HG02678 (cell line): ENCODE measurements around the gene PNMT.

ENCODE experiments used
- ATAC-seq: cut with Tn5 transposase; IDR thresholded peaks from one replicate; pipeline ENCODE4 v1.9.1; 2021; ENCODE audit warnings: mild to moderate bottlenecking, moderate library complexity; ENCODE audit not compliant: unreplicated experiment

The PNMT gene

GRCh38 chr17:39669897-39670735 lies 1.9 kb downstream of the PNMT start:
- no peak for ATAC-seq

DNA sequence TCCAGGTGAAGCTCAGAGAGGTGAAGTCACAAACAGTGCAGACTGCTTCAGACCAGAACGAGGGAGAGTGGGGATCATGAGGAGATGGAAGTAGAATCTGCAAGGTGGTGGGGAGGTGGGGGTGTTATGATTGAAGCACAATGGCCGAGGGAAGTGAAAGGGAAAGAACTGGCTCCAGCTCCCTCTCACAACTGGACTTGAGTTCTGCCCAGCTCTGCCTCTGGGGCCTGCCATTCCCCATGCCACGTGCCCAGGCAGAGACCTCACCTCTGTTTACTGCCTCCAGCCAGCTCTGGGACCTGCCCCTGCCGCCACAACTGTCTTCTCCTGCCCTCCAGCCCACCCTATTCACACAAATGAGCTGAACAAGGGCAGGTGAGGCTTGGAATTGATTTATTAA lies 2.5 kb downstream of the PNMT start:
- ATAC-seq = no peak

GRCh38 chr17:39671651-39672521 lies 3.6 kb downstream of the PNMT start:
- ATAC-seq = no peak

DNA sequence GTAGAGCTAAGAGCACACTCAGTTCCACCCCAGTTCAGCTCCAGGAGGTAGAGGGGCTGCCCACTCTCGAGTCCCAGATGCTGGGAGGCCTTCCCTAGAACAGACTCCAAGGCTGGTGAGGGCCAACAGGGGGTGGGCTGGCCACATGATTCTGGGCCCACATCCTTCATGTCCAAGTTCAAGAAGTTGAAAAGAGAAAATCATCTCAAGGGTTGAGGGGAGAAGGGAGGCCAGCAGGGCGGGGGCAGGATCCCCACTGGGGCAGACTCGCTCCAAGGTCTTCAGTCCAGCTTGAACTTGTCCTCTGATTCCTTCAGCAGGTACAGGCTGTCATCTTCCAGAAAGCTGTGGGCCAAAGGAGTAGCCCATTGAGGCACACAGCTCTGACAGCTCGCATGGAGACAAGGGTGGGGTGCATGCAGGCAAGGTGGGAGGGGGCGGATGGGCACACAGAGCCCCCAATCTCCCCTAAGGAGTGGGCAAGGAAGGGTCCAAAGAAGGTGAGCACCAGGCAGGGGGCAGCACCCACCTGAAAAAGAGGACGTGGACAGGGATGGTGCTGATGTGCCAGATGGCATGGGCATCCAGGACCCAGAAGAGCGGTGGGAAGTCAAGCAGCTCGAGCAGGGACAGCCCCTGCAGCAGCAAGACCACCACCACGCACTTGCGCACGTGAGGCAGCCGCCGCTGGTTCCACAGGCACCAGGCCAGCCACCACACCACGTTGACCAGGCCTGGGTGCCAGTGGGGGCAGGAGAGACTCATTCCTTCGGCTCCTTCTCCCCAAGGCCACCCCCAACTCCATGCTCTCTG lies 4.5 kb downstream of the PNMT start:
- ATAC-seq = no peak

DNA sequence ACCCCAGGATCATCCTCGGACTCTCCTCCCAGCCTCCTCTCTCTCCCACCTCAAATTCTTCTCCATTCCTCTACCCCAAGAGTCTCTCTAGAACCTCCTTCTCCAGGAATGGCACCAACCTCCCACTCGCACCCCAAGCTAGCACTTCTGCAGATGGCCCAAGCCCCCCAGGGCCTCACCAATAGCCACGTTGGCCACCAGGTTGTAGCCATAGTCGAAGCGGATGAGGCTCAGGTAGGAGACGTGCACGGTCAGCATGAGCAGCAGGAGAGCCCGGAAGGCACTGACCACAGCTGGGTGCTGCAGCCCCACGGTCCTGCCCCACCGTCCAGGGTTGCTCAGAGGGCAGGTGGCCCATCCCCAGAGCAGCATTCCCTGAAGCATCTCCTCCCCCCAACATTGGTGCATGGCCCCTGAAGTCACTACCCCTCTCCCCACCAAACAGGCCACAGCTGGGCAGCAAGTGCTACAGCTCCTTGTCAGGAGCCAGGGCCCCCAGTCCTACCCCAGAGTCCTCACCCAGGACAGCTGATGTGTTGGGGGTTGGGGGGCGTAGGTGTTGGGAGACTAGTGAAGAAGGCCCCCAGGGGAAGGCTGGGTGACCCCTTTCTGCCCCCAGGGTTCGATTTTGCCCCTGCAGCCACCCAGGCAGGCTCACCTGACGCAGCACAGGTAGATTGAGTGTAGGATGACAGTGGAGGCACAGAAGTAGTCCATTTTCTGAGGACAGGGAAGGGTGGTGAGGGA lies 5.3 kb downstream of the PNMT start:
- no peak for ATAC-seq

- no peak for ATAC-seq
Measured at GRCh38 chr17:39674179-39674578, 5.9 kb downstream of the PNMT start.

DNA sequence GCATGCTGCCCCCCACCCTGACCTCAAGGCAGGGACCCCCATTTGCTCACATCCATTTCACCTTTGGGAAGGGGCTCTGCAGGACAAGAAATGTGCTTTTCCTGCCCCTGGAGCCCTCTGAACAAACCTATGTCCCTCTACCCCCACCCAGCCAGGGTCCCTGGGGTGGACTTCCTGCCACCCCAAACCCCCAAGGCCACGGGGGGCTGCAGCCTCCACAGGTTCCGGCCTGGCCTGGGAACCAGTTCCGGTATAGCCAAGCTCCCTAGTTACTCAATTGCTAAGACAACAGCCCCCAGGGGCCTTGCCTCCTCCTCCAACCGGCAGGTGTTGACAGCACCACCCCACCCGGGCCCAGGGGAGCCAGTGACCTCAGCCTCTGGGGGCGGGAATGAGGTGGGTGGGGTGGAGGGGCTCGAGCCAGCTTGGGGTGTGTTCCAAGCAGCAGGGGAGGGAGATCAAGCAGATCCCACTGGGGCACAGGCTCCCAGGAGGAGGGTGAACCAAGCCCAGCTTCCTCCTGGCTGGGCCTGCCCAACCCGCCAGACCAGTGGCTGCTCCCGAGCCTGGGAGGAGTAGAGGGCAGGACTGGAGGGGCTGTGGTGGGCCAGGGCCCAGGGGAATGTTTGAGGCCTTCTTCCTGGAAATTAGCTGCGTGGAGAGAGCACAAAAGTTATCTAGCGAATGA lies 6.6 kb downstream of the PNMT start:
- ATAC-seq = no peak

- ATAC-seq = no peak
Measured at GRCh38 chr17:39675390-39676082, 7.3 kb downstream of the PNMT start.

GRCh38 chr17:39676198-39676819 lies 8.1 kb downstream of the PNMT start:
- ATAC-seq = no peak

DNA sequence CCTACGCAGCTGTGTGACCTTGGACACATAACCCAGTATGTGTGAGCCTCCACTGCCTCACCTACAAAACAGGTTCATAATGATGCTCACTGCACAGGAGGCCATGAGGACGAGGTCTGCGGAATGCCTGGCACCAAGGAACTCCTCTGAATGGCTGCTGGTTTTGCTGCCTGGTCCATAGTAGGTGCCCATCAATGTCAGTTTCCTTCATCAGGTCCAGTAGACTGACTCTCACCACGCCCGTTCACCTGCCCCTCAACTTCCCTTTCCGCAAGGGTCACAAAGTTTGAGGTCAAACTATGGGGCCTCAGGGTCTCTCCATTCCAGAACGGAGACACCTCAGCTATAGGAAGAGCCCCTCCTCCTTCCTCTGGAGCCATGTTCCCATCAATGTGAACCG lies 8.8 kb downstream of the PNMT start:
- no peak for ATAC-seq

DNA sequence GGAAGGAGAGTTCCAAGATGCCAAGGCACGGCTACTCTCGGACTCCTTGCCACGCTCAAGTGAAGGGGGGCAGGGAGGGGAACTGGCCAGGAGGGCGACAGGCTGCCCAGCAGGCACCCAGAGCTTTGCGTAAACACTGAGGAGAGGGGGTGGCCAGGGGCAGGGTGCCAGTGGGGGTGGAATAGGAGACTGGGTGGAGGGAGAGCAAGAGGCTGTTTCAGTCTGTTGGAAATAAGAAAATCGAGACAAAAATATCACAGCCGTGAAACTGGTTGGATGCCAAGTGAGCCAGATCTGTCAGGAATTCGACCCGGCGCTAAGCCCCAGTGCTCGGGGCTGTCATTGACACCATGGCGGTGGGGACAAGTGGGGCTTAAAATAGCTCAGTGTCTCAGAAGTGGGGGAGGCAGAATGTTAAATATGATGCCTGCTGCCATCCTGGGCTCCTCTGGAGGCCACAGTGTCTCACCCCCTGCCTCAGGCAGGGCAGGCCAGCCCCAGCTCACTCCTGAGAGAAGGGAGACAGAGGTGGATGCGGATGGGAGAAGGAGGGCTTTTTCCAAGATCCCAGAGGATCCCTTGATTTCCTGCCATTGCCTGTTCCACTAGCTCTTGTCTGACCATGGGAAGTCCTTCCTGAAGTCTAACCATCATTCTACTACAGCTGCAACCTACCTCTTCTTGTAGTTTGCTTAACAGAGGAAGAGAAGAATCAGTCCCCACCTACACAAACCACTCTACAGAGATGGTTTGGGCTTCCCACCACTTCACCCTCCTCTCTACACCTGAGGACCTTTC lies 9.5 kb downstream of the PNMT start:
- no peak for ATAC-seq

DNA sequence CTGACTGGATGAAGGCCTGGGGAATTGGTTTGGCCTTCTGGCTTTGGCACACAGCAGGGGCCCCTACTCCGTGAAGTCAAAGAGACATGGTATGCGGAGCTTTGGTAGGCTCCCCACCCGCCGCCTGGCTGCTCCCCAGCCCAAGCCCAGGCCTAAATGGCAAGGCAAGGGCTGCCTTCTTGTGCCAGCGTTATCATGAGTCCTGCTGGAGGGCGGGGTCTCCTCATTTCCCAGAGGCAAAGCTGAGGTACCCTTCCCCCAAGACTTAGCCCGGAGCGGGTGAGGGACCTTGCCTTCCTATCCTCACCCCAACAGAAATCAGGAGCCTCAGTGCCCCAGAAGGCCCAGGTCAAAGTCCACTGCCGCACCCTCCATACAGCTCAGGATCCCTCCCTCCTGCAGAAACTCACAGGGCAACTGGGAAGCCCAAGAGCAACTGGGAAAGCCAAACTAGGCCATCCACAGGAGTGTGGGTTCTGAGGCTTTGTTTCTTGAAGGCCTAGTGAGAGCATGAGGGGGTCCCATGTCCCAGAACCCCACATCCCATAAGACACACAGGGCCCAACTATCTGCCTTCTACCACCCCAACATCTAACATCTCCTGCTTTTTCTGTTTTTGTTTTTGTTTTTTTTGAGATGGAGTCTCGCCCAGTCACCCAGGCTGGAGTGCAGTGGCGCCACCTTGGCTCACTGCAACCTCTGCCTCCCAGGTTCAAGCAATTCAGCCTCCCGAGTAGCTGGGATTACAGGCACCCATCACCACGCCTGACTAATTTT lies 10.3 kb downstream of the PNMT start:
- no peak for ATAC-seq

- ATAC-seq = no peak
Measured at GRCh38 chr17:39679521-39680192, 11.4 kb downstream of the PNMT start.

- no peak for ATAC-seq
Measured at GRCh38 chr17:39683295-39683939, 15.2 kb downstream of the PNMT start.

DNA sequence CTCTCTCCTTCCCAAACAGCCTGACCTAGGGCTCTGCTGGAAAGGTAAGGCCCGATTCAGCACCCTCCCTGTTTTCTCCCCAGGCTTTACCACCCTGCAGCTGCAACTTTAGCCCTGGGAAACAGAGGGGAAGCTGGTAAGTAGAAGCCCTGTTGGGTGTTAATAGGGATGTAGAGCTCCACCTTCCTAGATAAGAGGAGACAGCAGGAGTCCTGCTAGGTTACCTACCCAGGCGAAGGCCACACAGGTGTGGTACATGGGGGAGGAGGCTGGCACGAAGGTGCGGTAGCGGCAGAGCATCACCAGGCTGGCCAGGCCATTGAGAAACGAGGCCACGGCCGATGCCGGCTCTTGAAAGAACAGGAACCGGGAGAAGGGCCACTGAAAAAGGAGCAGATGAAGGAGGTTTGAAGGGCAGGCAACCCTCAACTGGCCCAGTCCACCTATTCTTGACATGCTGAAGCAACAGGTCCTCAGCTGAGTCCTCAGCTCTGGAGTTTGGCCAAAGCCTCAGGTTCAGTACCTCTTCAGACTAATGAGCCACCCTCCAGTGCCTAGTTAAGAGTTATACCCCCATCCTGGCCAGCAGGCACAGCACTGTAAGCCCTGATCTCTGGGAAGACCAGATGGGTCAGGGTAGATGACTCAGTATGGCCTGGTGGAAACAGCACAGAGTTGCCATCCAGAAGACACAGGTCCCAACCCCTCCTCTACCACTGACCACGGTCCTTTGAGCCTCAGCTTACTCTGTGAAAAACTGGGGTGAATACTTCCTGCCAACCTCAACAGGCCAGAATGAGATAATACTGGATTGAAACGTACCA lies 16.3 kb downstream of the PNMT start:
- ATAC-seq = no peak
